ENCODE data around the gene JAZF1. TPM values are rescaled to one million over a fixed set of nuclear protein-coding genes. Genes with fewer than 3 reads are reported as not detected.
"Not testable (repeated sequence)": the region's sequence is repeated elsewhere in the genome, so short reads cannot be mapped to it uniquely, and the experiment has no call there.

JAZF1 gene
- total RNA-seq, 1 donor from 2014 or later = 4.7 TPM

- intact Hi-C loops (cut with micrococcal nuclease) = no loop called here
Measured at GRCh38 chr7:28018856-28019465, 161.6 kb downstream of the JAZF1 start.

GRCh38 chr7:28018446-28018845 lies 162.1 kb downstream of the JAZF1 start:
- intact Hi-C loops (cut with micrococcal nuclease) = no loop called here

- intact Hi-C loops (cut with micrococcal nuclease) = no loop called here
Measured at GRCh38 chr7:28018020-28018419, 162.6 kb downstream of the JAZF1 start.

GRCh38 chr7:28017372-28017771 lies 163.2 kb downstream of the JAZF1 start:
- intact Hi-C loops (cut with micrococcal nuclease) = no loop called here

- intact Hi-C loops (cut with micrococcal nuclease) = no loop called here
Measured at GRCh38 chr7:28016297-28016696, 164.3 kb downstream of the JAZF1 start.

GRCh38 chr7:28015169-28015568 lies 165.4 kb downstream of the JAZF1 start:
- intact Hi-C loops (cut with micrococcal nuclease) = no loop called here

- intact Hi-C loops (cut with micrococcal nuclease) = not testable (repeated sequence)
Measured at GRCh38 chr7:28014340-28014739, 166.3 kb downstream of the JAZF1 start.

GRCh38 chr7:28013441-28013840 lies 167.2 kb downstream of the JAZF1 start:
- intact Hi-C loops (cut with micrococcal nuclease) = no loop called here

GRCh38 chr7:28013019-28013418 lies 167.6 kb downstream of the JAZF1 start:
- intact Hi-C loops (cut with micrococcal nuclease) = no loop called here

- intact Hi-C loops (cut with micrococcal nuclease) = no loop called here
Measured at GRCh38 chr7:28008911-28009310, 171.7 kb downstream of the JAZF1 start.

GRCh38 chr7:28008171-28008570 lies 172.4 kb downstream of the JAZF1 start:
- intact Hi-C loops (cut with micrococcal nuclease) = no loop called here

GRCh38 chr7:28006491-28006890 lies 174.1 kb downstream of the JAZF1 start:
- intact Hi-C loops (cut with micrococcal nuclease) = no loop called here

- intact Hi-C loops (cut with micrococcal nuclease) = no loop called here
Measured at GRCh38 chr7:28005847-28006231, 174.8 kb downstream of the JAZF1 start.

- intact Hi-C loops (cut with micrococcal nuclease) = no loop called here
Measured at GRCh38 chr7:28005075-28005846, 175.3 kb downstream of the JAZF1 start.

- intact Hi-C loops (cut with micrococcal nuclease) = no loop called here
Measured at GRCh38 chr7:28003408-28003807, 177.2 kb downstream of the JAZF1 start.

GRCh38 chr7:28002638-28003037 lies 178.0 kb downstream of the JAZF1 start:
- intact Hi-C loops (cut with micrococcal nuclease) = no loop called here

- intact Hi-C loops (cut with micrococcal nuclease) = no loop called here
Measured at GRCh38 chr7:28001896-28002295, 178.7 kb downstream of the JAZF1 start.

- intact Hi-C loops (cut with micrococcal nuclease) = no loop called here
Measured at GRCh38 chr7:27999829-28000228, 180.8 kb downstream of the JAZF1 start.

- intact Hi-C loops (cut with micrococcal nuclease) = no loop called here
Measured at GRCh38 chr7:27998382-27998781, 182.2 kb downstream of the JAZF1 start.

GRCh38 chr7:27997188-27997707 lies 183.3 kb downstream of the JAZF1 start:
- intact Hi-C loops (cut with micrococcal nuclease) = no loop called here

GRCh38 chr7:27996141-27996540 lies 184.5 kb downstream of the JAZF1 start:
- intact Hi-C loops (cut with micrococcal nuclease) = no loop called here

- intact Hi-C loops (cut with micrococcal nuclease) = no loop called here
Measured at GRCh38 chr7:27995228-27995627, 185.4 kb downstream of the JAZF1 start.

GRCh38 chr7:27994639-27995038 lies 186.0 kb downstream of the JAZF1 start:
- intact Hi-C loops (cut with micrococcal nuclease) = no loop called here

All from T-helper 1 cell treated with Interleukin-12 subunit alpha and Interleukin-12 subunit beta and Interleukin-4 antibody, amounts not matched to agents 30 ng/mL and 1 ng/mL, for 36 hours (primary cell).